KMS-11 (cell line): ENCODE data around the gene TMEM184B.

Source experiments
- H2AFZ ChIP-seq: fragments of 200-600 bp; sonication (generic); 2 replicates; pipeline ENCODE4 v1.6.1; 2016; ENCODE audit warnings: antibody characterized with exemption, mixed run types, low read depth
- H3K27ac ChIP-seq: fragments of 200-600 bp; sonication (generic); 2 replicates; pipeline ENCODE4 v1.6.1; 2016; ENCODE audit warnings: mild to moderate bottlenecking, mixed run types
- H3K27me3 ChIP-seq: fragments of 200-600 bp; sonication (generic); 2 replicates; pipeline ENCODE4 v1.6.1; 2017; ENCODE audit warnings: mild to moderate bottlenecking, low read depth, mixed run types, moderate library complexity; ENCODE audit not compliant: insufficient read depth
- H3K36me3 ChIP-seq: fragments of 200-600 bp; sonication (generic); 2 replicates; pipeline ENCODE4 v1.6.1; 2017; ENCODE audit warnings: mild to moderate bottlenecking, mixed run types; ENCODE audit not compliant: insufficient read depth
- H3K4me1 ChIP-seq: fragments of 200-600 bp; sonication (generic); 2 replicates; pipeline ENCODE4 v1.6.1; 2016; ENCODE audit warnings: mild to moderate bottlenecking, low read depth, mixed run types; ENCODE audit not compliant: poor library complexity, severe bottlenecking
- H3K4me2 ChIP-seq: fragments of 200-600 bp; sonication (generic); 2 replicates; pipeline ENCODE4 v1.7.0; 2016; ENCODE audit warnings: mild to moderate bottlenecking, mixed run types
- H3K4me3 ChIP-seq: fragments of 200-600 bp; sonication (generic); IDR thresholded peaks from 2 replicates; pipeline ENCODE4 v1.6.1; 2017; ENCODE audit warnings: low read depth, low read length, mixed read lengths; ENCODE audit not compliant: insufficient read depth
- H3K79me2 ChIP-seq: fragments of 200-600 bp; sonication (generic); 2 replicates; pipeline ENCODE4 v1.6.1; 2016; ENCODE audit warnings: low read depth, mixed run types; ENCODE audit not compliant: insufficient read depth
- H3K9ac ChIP-seq: fragments of 200-600 bp; sonication (generic); 2 replicates; pipeline ENCODE4 v1.6.1; 2016; ENCODE audit warnings: mild to moderate bottlenecking, mixed run types
- H4K20me1 ChIP-seq: fragments of 200-600 bp; sonication (generic); 2 replicates; pipeline ENCODE4 v1.6.1; 2016; ENCODE audit warnings: mild to moderate bottlenecking, mixed run types; ENCODE audit not compliant: insufficient read depth
- TF ChIP-seq, protein P1 (sequence below): fragments of 200-600 bp; sonication (generic); conservative IDR thresholded peaks from 2 replicates; pipeline ENCODE4 v1.6.1; 2017; ENCODE audit warnings: low read depth, mild to moderate bottlenecking, antibody characterized with exemption, low read length, moderate library complexity, mixed read lengths

The TMEM184B gene

GRCh38 chr22:38187413-38188212 is 85.2 kb downstream of the TMEM184B start:
- Histone ChIP-seq H3K27ac (no peak overlapping the region), H3K79me2 (no peaks in the 10 kb centered on the region), H3K36me3 (no peaks in the 10 kb centered on the region), H3K27me3 (no peaks in the 10 kb centered on the region), H4K20me1 (no peaks in the 10 kb centered on the region), H3K4me2 (no peak overlapping the region), H2AFZ (no peak overlapping the region), H3K4me1 (peaks cover 2% of the 10 kb centered on the region), H3K4me3 (no peak overlapping the region), H3K9ac (no peak overlapping the region)
- TF ChIP-seq, protein P1, sequence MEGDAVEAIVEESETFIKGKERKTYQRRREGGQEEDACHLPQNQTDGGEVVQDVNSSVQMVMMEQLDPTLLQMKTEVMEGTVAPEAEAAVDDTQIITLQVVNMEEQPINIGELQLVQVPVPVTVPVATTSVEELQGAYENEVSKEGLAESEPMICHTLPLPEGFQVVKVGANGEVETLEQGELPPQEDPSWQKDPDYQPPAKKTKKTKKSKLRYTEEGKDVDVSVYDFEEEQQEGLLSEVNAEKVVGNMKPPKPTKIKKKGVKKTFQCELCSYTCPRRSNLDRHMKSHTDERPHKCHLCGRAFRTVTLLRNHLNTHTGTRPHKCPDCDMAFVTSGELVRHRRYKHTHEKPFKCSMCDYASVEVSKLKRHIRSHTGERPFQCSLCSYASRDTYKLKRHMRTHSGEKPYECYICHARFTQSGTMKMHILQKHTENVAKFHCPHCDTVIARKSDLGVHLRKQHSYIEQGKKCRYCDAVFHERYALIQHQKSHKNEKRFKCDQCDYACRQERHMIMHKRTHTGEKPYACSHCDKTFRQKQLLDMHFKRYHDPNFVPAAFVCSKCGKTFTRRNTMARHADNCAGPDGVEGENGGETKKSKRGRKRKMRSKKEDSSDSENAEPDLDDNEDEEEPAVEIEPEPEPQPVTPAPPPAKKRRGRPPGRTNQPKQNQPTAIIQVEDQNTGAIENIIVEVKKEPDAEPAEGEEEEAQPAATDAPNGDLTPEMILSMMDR = no peak

GRCh38 chr22:38186429-38186828 is 86.4 kb downstream of the TMEM184B start:
- H3K4me1 ChIP-seq = peaks cover 9% of the 10 kb centered on the region
- H2AFZ ChIP-seq = no peak overlapping the region
- no peak overlapping the region for H3K9ac ChIP-seq

DNA sequence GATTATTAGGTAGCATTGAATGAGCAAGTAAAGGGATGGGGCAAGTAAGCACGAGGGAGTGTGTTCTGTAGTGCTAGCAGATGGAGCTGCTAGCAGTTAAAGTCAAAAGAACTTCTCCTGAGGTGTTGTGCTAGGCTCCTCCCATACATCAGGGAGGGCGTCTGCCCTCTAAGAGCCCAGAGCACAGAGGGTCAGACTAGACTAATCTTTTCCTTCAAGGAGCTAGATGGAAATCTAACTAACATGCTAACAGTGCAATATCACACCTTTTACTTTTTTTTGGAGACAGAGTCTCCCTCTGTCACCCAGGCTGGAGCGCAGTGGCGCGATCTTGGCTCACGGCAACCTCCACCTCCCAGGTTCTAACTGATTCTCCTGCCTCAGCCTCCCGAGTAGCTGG is 88.0 kb downstream of the TMEM184B start:
- TF ChIP-seq, protein P1 = no peak
- Histone ChIP-seq H3K27me3 (no peaks in the 10 kb centered on the region), H3K27ac (no peak overlapping the region), H3K4me2 (no peak overlapping the region), H4K20me1 (no peaks in the 10 kb centered on the region), H3K36me3 (no peaks in the 10 kb centered on the region), H3K79me2 (no peaks in the 10 kb centered on the region), H3K9ac (no peak overlapping the region), H2AFZ (no peak overlapping the region), H3K4me1 (peaks cover 24% of the 10 kb centered on the region), H3K4me3 (no peak overlapping the region)

More at GRCh38 chr22:38186429-38186828, 86.4 kb downstream of the TMEM184B start:
- Histone ChIP-seq H4K20me1 (no peaks in the 10 kb centered on the region), H3K27ac (no peak overlapping the region), H3K4me3 (no peak overlapping the region), H3K27me3 (no peaks in the 10 kb centered on the region), H3K4me2 (no peak overlapping the region), H3K79me2 (no peaks in the 10 kb centered on the region), H3K36me3 (no peaks in the 10 kb centered on the region)
- TF ChIP-seq, protein P1 = no peak

DNA sequence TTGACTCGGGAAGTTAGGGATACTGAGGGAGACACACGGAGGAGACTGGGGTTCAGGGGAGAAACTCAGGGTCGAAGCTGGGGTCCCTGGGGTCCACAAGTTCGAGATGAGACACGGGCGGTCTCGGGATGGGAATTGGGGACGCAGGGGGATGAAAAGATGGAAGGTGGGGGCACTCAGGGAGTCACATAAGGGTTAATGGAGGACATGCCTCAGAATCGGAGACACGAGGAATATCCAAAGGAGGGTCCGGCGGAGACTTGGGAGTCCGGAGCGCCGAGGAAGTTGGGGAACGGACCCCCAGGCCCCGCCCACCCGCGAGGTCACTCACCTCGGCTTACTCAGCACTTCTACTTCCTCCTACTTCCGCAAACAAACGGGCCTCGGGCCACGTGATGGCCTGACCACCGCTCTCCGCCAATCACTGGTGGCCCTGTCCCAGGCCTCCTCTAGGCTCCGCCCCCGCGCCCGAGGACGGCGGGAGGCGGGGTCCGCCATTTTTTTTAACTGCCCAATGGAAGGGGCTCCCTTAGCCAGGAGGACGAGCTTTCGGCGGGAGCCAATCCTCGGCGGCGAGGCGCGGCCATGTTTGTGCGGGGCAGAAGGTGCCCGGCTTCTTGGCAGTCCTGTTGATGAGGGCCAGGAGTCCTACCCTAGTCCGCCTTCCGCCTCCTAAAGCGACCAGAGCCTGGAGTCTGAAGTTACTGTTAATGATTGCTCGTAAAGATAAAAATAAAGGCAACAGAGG is 91.2 kb downstream of the TMEM184B start, which contains the start of gene PLA2G6:
Gene PLA2G6 (minus strand): TSS at position 378 of the 748 bp plus-strand sequence. CDS start 12,404 bp downstream, outside the sequence.
- H3K27ac ChIP-seq = peak within 1 kb of the TSS; percentile 91
- no peaks in the 10 kb centered on the region for H4K20me1 ChIP-seq
- H3K79me2 ChIP-seq = no peaks in the 10 kb centered on the region
- no peaks in the 10 kb centered on the region for H3K36me3 ChIP-seq
- H3K27me3 ChIP-seq = no peaks in the 10 kb centered on the region
- peak within 1 kb of the TSS; percentile 47 for H2AFZ ChIP-seq
- H3K4me1 ChIP-seq = peaks cover 55% of the 10 kb centered on the region
- no peak within 1 kb of the TSS for H3K4me3 ChIP-seq
- peak within 1 kb of the TSS; percentile 97 for H3K4me2 ChIP-seq
- TF ChIP-seq, protein P1 = no peak
- H3K9ac ChIP-seq = peak within 1 kb of the TSS; percentile 96
